GM12892 (cell line): ENCODE measurements around the gene RBM33.

Source experiments
- POLR2A ChIP-seq: IDR thresholded peaks from 2 replicates; pipeline ENCODE4 v1.6.1; 2011; ENCODE audit warnings: low read depth, low read length, control low read depth
- POLR2AphosphoS5 ChIP-seq: IDR thresholded peaks from 2 replicates; pipeline ENCODE4 v1.6.1; 2011; ENCODE audit warnings: low read depth, low read length, control low read depth
- TAF1 ChIP-seq: IDR thresholded peaks from 2 replicates; pipeline ENCODE4 v1.6.1; 2011; ENCODE audit warnings: low read depth, mild to moderate bottlenecking, control low read depth, low read length, borderline replicate concordance

DNA sequence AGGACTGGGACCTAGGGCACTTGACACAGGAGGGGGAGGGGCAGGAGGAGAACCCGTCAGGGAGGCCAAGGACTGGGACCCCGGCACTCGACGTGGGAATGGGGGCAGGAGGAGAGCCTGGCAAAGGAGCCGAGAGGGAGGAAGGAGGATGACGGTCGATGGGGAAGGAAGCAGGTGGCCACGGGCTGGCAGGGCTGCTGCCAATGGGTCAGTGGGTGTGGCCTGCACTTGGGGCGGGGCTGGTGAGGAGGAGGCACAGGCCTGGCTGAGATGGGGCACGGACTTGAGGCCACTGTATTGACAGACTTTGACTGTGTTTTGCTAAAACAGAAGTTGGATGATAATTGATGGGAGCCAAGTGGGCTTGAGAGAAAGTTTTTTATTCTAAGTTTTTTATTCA, 68.9 kb downstream of the RBM33 start:
- no peak for TF ChIP-seq POLR2AphosphoS5
- no peak for TF ChIP-seq TAF1
- no peak for TF ChIP-seq POLR2A
